ENCODE results near the gene DCAF8L2. TPM values are rescaled to one million over a fixed set of nuclear protein-coding genes. Genes with fewer than 3 reads are reported as not detected.
"Not testable (repeated sequence)": the region's sequence is repeated elsewhere in the genome, so short reads cannot be mapped to it uniquely, and the experiment has no call there.

Gene DCAF8L2
- total RNA-seq, 1 donor from 2014 or later, result not detected

DNA sequence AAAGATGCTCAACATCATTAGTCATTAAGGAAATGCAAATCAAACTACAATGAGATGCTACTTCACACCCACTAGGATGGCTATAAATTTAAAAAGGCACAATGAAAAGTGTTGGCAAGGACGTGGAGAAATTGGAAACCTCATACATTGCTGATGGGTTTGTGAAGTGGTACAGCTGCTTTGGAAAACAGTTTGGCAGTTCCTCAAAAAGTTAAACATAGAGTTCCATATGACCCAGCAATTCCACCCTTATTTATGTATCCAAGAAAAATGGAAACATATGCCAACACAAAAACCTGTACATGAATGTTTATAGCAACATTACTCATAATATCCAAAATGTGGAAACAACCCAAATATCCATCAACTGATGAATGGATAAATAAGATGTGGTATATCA lies 116.4 kb downstream of the DCAF8L2 start:
- Mint-ChIP-seq H3K36me3 (ENCODE audit: low read depth) (no peaks in the 10 kb centered on the region), H3K27me3 (ENCODE audit: low read depth) (no peaks in the 10 kb centered on the region), H3K4me3 (no peak overlapping the region), H3K9me3 (peaks cover 13% of the 10 kb centered on the region), H3K27ac (ENCODE audit: unreplicated experiment) (no peak overlapping the region), H3K4me1 (no peaks in the 10 kb centered on the region)
- TF ChIP-seq, protein P1, sequence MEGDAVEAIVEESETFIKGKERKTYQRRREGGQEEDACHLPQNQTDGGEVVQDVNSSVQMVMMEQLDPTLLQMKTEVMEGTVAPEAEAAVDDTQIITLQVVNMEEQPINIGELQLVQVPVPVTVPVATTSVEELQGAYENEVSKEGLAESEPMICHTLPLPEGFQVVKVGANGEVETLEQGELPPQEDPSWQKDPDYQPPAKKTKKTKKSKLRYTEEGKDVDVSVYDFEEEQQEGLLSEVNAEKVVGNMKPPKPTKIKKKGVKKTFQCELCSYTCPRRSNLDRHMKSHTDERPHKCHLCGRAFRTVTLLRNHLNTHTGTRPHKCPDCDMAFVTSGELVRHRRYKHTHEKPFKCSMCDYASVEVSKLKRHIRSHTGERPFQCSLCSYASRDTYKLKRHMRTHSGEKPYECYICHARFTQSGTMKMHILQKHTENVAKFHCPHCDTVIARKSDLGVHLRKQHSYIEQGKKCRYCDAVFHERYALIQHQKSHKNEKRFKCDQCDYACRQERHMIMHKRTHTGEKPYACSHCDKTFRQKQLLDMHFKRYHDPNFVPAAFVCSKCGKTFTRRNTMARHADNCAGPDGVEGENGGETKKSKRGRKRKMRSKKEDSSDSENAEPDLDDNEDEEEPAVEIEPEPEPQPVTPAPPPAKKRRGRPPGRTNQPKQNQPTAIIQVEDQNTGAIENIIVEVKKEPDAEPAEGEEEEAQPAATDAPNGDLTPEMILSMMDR (conservative IDR thresholded peaks at IDR 0.05), result no peak
- no peak for DNase-seq (ENCODE audit: low read depth, low spot score)

DNA sequence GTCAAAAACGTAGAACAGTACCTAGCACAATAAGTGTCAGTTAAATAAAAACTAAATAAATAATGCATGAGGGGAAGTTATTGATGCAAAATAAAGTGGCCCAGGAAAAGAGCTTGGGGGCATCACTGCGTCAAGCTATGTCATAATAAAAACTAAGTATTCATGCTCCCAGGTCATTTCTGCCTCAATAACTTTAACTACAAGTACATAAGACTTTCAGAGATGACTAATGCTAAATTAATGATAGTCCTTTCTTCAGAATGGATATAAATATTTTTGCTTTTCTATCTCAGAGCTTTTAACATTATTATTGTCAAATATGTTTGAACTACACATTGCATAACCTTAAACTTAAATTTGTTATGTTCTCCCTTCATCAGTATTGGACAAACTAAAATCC lies 125.5 kb downstream of the DCAF8L2 start:
- no peak for DNase-seq (ENCODE audit: low read depth, low spot score)
- Mint-ChIP-seq H3K36me3 (ENCODE audit: low read depth) (peaks cover 2% of the 10 kb centered on the region), H3K27ac (ENCODE audit: unreplicated experiment) (no peak overlapping the region), H3K9me3 (peaks cover 12% of the 10 kb centered on the region), H3K4me3 (no peak overlapping the region), H3K27me3 (ENCODE audit: low read depth) (no peaks in the 10 kb centered on the region), H3K4me1 (no peaks in the 10 kb centered on the region)
- TF ChIP-seq, protein P1 (conservative IDR thresholded peaks at IDR 0.05), result no peak

DNA sequence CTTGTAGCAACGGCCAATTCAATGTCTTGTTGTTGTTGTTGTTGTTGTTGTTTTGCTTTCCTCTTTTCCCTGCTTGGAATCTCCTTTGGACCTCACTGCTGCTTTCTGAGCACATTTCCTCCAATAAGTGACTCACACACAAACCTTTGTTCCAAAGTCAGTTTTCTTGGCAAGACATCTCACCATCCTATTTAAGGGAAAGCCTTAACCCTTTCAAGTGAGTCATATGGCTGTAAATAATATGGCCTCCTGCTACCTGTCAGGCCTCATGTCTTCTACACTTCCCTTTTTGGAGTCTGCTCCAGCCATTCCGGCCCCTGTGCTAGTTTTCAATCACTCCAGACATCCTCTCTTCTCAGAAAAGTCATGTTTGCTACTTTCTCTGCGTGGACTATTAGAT lies 138.1 kb downstream of the DCAF8L2 start:
- H3K27ac Mint-ChIP-seq (ENCODE audit: unreplicated experiment), result no peak overlapping the region
- TF ChIP-seq, protein P1 (conservative IDR thresholded peaks at IDR 0.05), result no peak
- H3K4me3 Mint-ChIP-seq, result no peak overlapping the region
- H3K9me3 Mint-ChIP-seq, result no peaks in the 10 kb centered on the region
- no peaks in the 10 kb centered on the region for H3K36me3 Mint-ChIP-seq (ENCODE audit: low read depth)
- no peak for DNase-seq (ENCODE audit: low read depth, low spot score)
- H3K27me3 Mint-ChIP-seq (ENCODE audit: low read depth), result no peaks in the 10 kb centered on the region
- H3K4me1 Mint-ChIP-seq, result no peaks in the 10 kb centered on the region

DNA sequence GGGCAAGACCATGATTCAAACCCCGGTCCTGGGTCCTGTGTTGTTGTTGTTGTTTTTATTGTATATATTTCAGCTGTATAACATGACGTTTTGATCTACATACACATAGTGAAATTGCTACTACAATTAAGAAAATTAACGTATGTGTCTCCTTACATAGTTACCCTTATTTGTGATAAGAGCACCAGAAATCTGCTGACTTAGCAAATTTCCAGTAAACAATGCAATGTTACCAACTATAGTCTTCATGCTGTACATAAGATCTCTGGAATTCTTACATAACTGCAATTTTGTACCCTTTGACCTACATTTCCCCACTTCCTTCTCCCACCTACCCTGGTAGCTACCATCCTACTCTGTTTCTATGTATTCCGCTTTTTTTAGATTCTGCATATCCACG lies 141.8 kb downstream of the DCAF8L2 start:
- H3K36me3 Mint-ChIP-seq (ENCODE audit: low read depth), result no peaks in the 10 kb centered on the region
- TF ChIP-seq, protein P1 (conservative IDR thresholded peaks at IDR 0.05), result no peak
- no peaks in the 10 kb centered on the region for H3K27me3 Mint-ChIP-seq (ENCODE audit: low read depth)
- no peaks in the 10 kb centered on the region for H3K4me1 Mint-ChIP-seq
- no peak overlapping the region for H3K27ac Mint-ChIP-seq (ENCODE audit: unreplicated experiment)
- no peaks in the 10 kb centered on the region for H3K9me3 Mint-ChIP-seq
- H3K4me3 Mint-ChIP-seq, result no peak overlapping the region
- DNase-seq (ENCODE audit: low read depth, low spot score), result no peak

DNA sequence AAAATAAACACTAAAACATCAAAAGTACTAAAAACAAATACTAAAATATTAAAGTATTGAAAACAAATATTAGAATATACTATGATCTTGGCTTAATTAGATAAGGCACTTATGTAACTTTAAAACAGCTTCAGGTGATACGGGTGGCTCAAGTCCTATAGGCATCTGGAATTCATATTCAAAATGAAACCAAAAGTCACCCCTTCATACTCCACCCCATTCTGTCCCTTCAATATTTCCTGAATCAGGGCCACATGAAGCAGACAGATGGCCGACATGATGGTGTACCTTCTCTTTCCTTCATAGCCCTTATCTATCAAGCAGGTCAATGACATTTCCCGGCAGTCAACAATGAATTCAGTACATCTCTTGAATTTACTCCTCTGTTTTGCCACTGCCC lies 145.8 kb downstream of the DCAF8L2 start:
- Mint-ChIP-seq H3K27me3 (ENCODE audit: low read depth) (peaks cover 3% of the 10 kb centered on the region), H3K4me3 (no peak overlapping the region), H3K9me3 (no peaks in the 10 kb centered on the region), H3K36me3 (ENCODE audit: low read depth) (no peaks in the 10 kb centered on the region), H3K4me1 (no peaks in the 10 kb centered on the region), H3K27ac (ENCODE audit: unreplicated experiment) (no peak overlapping the region)
- DNase-seq (ENCODE audit: low read depth, low spot score), result no peak
- TF ChIP-seq, protein P1 (conservative IDR thresholded peaks at IDR 0.05), result no peak

DNA sequence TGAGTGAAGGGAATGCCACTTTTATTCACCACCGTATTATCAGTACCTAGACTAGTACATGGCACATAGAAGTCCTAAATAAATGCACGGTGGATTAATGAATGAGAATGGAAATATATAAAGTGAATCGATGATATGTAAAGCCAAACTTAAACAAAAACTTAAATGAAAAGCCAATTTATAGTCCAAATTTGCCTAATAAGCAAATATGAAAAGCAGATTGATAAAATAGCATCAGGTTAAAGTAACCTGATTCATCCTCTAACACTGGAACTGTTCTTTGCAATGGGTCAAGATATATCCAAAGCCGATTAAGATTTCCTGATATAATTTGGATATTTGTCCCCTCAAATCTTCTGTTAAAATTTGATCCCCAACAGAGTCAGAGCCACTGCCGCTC lies 150.8 kb downstream of the DCAF8L2 start:
- H3K27ac Mint-ChIP-seq (ENCODE audit: unreplicated experiment), result no peak overlapping the region
- H3K4me1 Mint-ChIP-seq, result no peaks in the 10 kb centered on the region
- no peak for DNase-seq (ENCODE audit: low read depth, low spot score)
- TF ChIP-seq, protein P1 (conservative IDR thresholded peaks at IDR 0.05), result no peak
- no peaks in the 10 kb centered on the region for H3K36me3 Mint-ChIP-seq (ENCODE audit: low read depth)
- H3K27me3 Mint-ChIP-seq (ENCODE audit: low read depth), result peaks cover 3% of the 10 kb centered on the region
- H3K9me3 Mint-ChIP-seq, result no peaks in the 10 kb centered on the region
- H3K4me3 Mint-ChIP-seq, result no peak overlapping the region

DNA sequence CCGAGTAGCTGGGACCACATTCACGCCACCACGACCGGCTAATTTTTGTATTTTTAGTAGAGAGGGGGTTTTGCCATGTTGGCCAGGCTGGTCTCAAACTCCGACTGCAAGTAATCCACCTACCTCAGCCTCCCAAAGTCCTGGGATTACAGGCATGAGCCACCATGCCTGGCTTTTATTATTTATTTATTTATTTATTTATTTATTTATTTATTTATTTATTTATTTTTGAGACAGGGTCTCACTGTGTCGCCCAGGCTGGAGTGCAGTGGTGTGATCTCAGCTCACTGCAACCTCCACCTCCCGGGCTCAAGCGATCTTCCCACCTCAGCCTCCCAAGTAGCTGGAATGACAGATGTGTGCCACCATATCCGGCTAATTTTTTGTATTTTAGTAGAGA lies 153.4 kb downstream of the DCAF8L2 start:
- not testable (repeated sequence) for H3K9me3 Mint-ChIP-seq; DNase-seq (ENCODE audit: low read depth, low spot score); H3K4me3 Mint-ChIP-seq; H3K27ac Mint-ChIP-seq (ENCODE audit: unreplicated experiment); H3K36me3 Mint-ChIP-seq (ENCODE audit: low read depth); H3K4me1 Mint-ChIP-seq; H3K27me3 Mint-ChIP-seq (ENCODE audit: low read depth)
